Measurements from ENCODE around the gene SMARCC1. TPM values are rescaled to one million over a fixed set of nuclear protein-coding genes. Genes with fewer than 3 reads are reported as not detected.
"Not testable (repeated sequence)": the region's sequence is repeated elsewhere in the genome, so short reads cannot be mapped to it uniquely, and the experiment has no call there.

SMARCC1 gene
- total RNA-seq, 2 experiments from 2014 or later, result 96.4 to 109 TPM

DNA sequence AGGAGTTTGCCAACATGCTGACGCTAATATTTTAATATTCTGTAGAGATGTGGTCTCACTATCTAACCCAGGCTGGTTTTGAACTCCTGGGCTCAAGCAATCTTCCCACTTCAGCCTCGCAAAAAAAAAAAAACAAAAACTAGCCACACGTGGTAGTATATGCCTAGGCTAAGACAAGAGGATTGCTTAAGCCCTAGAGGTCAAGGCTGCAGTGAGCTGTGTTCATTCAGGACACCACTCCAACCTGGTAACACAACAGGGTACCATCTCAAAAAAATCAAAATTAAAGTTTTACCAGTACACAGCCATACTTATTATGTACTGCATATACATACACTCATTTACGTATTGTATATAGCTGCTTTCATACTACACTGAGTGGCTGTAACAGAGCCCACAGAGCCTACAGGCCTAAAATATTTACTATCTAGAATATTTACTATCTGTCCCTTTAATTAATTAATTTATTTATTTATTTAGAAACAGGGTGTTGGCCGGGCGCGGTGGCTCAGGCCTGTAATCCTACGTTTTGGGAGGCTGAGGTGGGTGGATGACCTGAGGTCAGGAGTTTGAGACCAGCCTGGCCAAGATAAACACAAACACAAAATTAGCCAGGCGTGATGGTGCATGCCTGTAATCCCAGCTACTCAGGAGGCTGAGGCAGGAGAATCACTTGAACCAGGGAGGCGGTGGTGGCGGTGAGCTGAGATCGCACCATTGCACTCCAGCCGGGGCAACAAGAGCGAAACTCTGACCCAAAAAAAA is 23.2 kb downstream of the SMARCC1 start:
- Mint-ChIP-seq H3K4me1 (peaks cover 11% of the 10 kb centered on the region), H3K9me3 (no peaks in the 10 kb centered on the region), H3K27me3 (no peaks in the 10 kb centered on the region), H3K36me3 (ENCODE audit: low read depth) (peaks cover 13% of the 10 kb centered on the region), H3K27ac (no peak overlapping the region), H3K4me3 (no peak overlapping the region)
- CTCF ChIA-PET, result no interaction called here
- DNase-seq, result no peak
- POLR2A ChIA-PET, result interaction anchor here (0.6 kb wide), 1 partner anchor 24 kb away, joined by 3 read pairs; no protein-coding TSS in a partner anchor

DNA sequence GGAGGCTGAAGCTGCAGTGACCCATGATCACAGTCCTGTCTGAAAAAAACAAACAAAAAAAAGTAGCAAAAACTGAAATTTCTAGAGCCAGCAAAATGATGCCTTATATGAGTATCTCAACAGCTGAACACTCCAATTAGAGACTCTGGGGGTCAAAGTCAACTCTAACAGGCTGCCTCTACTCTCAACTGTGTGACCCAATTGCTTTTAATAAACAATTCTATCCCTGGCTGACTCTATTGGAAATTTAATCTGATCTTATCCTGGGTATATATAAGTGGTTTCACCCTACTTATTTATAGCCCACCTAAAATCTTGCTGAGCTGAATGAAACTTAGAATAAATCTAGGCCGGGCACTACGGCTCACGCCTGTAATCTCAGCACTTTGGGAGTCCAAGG is 29.0 kb downstream of the SMARCC1 start:
- H3K4me3 Mint-ChIP-seq, result no peak overlapping the region
- no peaks in the 10 kb centered on the region for H3K9me3 Mint-ChIP-seq
- peaks cover 12% of the 10 kb centered on the region for H3K36me3 Mint-ChIP-seq (ENCODE audit: low read depth)
- peaks cover 2% of the 10 kb centered on the region for H3K4me1 Mint-ChIP-seq
- ChIA-PET POLR2A (no interaction called here), CTCF (no interaction called here)
- H3K27ac Mint-ChIP-seq, result no peak overlapping the region
- H3K27me3 Mint-ChIP-seq, result no peaks in the 10 kb centered on the region
- no peak for DNase-seq

GRCh38 chr3:47750811-47751354 is 30.8 kb downstream of the SMARCC1 start:
- H3K4me3 Mint-ChIP-seq; H3K27ac Mint-ChIP-seq; H3K27me3 Mint-ChIP-seq; POLR2A ChIA-PET; DNase-seq; H3K36me3 Mint-ChIP-seq (ENCODE audit: low read depth); H3K9me3 Mint-ChIP-seq; H3K4me1 Mint-ChIP-seq: not testable (repeated sequence)
- CTCF ChIA-PET, result interaction anchor here (0.6 kb wide), 2 partner anchors 75 to 887 kb away, joined by 3 read pairs; no protein-coding TSS in a partner anchor

DNA sequence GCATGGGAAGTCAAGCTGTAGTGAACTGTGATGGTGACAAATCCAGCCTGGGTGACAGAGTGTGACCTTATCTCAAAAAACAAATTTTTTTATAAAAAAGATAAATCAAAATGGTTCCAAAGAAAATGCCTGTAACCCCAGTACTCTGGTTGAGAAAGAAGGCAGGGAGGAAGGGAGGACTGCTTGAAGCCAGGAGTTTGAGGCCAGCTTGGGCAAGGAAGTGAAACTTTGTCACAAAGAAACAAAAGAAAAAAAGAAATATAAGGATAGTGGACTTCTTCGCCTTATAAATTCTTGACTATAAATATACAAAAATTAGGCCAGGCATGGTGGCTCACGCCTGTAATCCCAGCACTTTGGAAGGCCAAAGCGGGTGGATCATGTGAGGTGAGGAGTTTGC is 34.1 kb downstream of the SMARCC1 start:
- Mint-ChIP-seq H3K27me3 (no peaks in the 10 kb centered on the region), H3K36me3 (ENCODE audit: low read depth) (peaks cover 13% of the 10 kb centered on the region), H3K9me3 (no peaks in the 10 kb centered on the region), H3K4me3 (no peak overlapping the region), H3K27ac (no peak overlapping the region), H3K4me1 (peaks cover 4% of the 10 kb centered on the region)
- ChIA-PET POLR2A (no interaction called here), CTCF (interaction anchor here (1.2 kb wide), 1 partner anchor 13 kb away, joined by 4 read pairs; no protein-coding TSS in a partner anchor)
- DNase-seq, result no peak

DNA sequence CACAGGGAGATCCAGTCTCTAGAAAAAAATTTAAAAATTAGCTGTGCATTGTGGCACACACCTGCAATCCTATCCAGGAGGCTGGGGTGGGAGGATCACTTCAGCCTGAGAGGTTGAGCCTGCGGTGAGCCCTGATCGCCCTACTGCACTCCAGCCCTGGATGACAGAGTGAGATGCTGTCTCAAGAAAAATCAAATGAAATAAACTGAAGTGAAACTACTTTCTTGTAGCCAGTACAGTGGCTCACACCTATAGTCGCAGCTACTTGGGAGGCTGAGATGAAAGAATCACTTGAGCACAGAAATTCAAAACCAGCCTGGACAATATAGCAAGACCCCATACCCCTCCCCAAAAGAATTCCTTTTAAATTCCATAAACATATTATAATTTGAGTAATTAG is 35.4 kb downstream of the SMARCC1 start:
- Mint-ChIP-seq H3K4me1 (peaks cover 7% of the 10 kb centered on the region), H3K27me3 (no peaks in the 10 kb centered on the region), H3K4me3 (no peak overlapping the region), H3K27ac (no peak overlapping the region), H3K36me3 (ENCODE audit: low read depth) (peaks cover 16% of the 10 kb centered on the region), H3K9me3 (no peaks in the 10 kb centered on the region)
- CTCF ChIA-PET, result interaction anchor here (0.6 to 1.2 kb wide), 2 partner anchors 14 to 20 kb away, joined by 4 read pairs; no protein-coding TSS in a partner anchor
- POLR2A ChIA-PET, result no interaction called here
- no peak for DNase-seq

DNA sequence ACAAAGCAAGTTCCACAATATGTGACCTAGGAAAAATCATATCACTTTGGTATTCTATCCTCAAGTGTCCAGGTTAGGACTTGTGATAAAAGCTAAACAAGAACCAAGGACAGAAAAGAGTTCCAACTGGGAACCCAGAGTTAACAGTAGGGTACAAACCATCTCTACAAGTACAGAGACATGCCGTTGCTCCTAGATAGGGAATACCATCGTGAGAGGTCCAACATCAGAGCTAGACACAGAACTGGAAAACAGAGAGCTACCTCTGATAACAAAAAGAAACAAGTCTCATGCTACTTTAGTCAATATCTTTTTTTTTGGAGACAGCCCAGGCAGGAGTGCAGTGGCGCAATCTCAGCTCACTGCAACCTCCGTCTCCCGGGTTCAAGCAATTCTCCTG is 37.8 kb downstream of the SMARCC1 start:
- ChIA-PET POLR2A (no interaction called here), CTCF (interaction anchor here (0.5 to 1.3 kb wide), 4 partner anchors 28 to 1543 kb away, joined by 3 to 4 read pairs (median 3); no protein-coding TSS in a partner anchor)
- Mint-ChIP-seq H3K9me3 (no peaks in the 10 kb centered on the region), H3K36me3 (ENCODE audit: low read depth) (peaks cover 14% of the 10 kb centered on the region), H3K27me3 (no peaks in the 10 kb centered on the region), H3K27ac (no peak overlapping the region), H3K4me3 (no peak overlapping the region), H3K4me1 (peaks cover 12% of the 10 kb centered on the region)
- DNase-seq, result no peak

- CTCF ChIA-PET, result interaction anchor here (0.5 to 1.7 kb wide), 5 partner anchors 27 to 1542 kb away, joined by 3 to 4 read pairs (median 3); no protein-coding TSS in a partner anchor
- H3K4me1 Mint-ChIP-seq, result peaks cover 13% of the 10 kb centered on the region
- H3K27ac Mint-ChIP-seq, H3K27me3 Mint-ChIP-seq, H3K4me3 Mint-ChIP-seq, H3K9me3 Mint-ChIP-seq, POLR2A ChIA-PET, DNase-seq: not testable (repeated sequence)
- H3K36me3 Mint-ChIP-seq (ENCODE audit: low read depth), result peaks cover 14% of the 10 kb centered on the region
These were observed 38.3 kb downstream of the SMARCC1 start for GRCh38 chr3:47743352-47743751.

GRCh38 chr3:47741925-47742324 is 39.8 kb downstream of the SMARCC1 start:
- no peak for DNase-seq
- Mint-ChIP-seq H3K36me3 (ENCODE audit: low read depth) (peaks cover 18% of the 10 kb centered on the region), H3K9me3 (no peaks in the 10 kb centered on the region), H3K4me1 (peaks cover 13% of the 10 kb centered on the region), H3K27ac (no peak overlapping the region), H3K4me3 (no peak overlapping the region), H3K27me3 (no peaks in the 10 kb centered on the region)
- ChIA-PET POLR2A (no interaction called here), CTCF (interaction anchor here (1.7 kb wide), 1 partner anchor 84 kb away, joined by 4 read pairs; no protein-coding TSS in a partner anchor)

- H3K27me3 Mint-ChIP-seq, result no peaks in the 10 kb centered on the region
- POLR2A ChIA-PET, result no interaction called here
- no peak overlapping the region for H3K4me3 Mint-ChIP-seq
- no peak for DNase-seq
- no peaks in the 10 kb centered on the region for H3K9me3 Mint-ChIP-seq
- peaks cover 52% of the 10 kb centered on the region for H3K36me3 Mint-ChIP-seq (ENCODE audit: low read depth)
- H3K27ac Mint-ChIP-seq, result no peak overlapping the region
- H3K4me1 Mint-ChIP-seq, result peaks cover 7% of the 10 kb centered on the region
- CTCF ChIA-PET, result interaction anchor here (0.6 kb wide), 1 partner anchor 415 kb away, joined by 4 read pairs; no protein-coding TSS in a partner anchor
These were observed 49.5 kb downstream of the SMARCC1 start for GRCh38 chr3:47732143-47732542.

DNA sequence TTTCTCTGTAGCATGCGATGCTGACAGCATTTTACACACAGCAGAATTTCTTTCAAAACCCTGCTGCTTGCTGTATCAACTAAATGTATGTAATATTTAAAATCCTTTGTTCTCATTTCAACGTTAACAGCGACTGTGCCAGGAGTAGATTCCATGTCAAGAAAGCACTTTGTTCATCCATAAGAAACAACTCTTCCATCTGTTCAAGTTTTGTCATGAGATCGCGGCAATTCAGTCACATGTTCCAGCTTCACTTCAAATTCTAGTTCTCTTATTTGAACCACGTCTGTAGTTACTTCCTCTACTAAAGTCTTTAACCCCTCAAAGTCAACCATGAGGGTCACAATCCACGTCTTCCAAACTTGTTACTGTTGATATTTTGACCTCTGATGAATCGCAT is 50.6 kb downstream of the SMARCC1 start:
- ChIA-PET POLR2A (no interaction called here), CTCF (interaction anchor here (0.5 kb wide), 1 partner anchor 135 kb away, joined by 6 read pairs; no protein-coding TSS in a partner anchor)
- H3K9me3 Mint-ChIP-seq, result no peaks in the 10 kb centered on the region
- no peak overlapping the region for H3K4me3 Mint-ChIP-seq
- peaks cover 7% of the 10 kb centered on the region for H3K4me1 Mint-ChIP-seq
- no peak overlapping the region for H3K27ac Mint-ChIP-seq
- no peak for DNase-seq
- H3K27me3 Mint-ChIP-seq, result no peaks in the 10 kb centered on the region
- H3K36me3 Mint-ChIP-seq (ENCODE audit: low read depth), result peaks cover 56% of the 10 kb centered on the region

GRCh38 chr3:47722859-47723258 is 58.8 kb downstream of the SMARCC1 start:
- CTCF ChIA-PET, result no interaction called here
- DNase-seq, result no peak
- Mint-ChIP-seq H3K4me3 (no peak overlapping the region), H3K27me3 (no peaks in the 10 kb centered on the region), H3K36me3 (ENCODE audit: low read depth) (peaks cover 19% of the 10 kb centered on the region), H3K9me3 (no peaks in the 10 kb centered on the region), H3K4me1 (peaks cover 2% of the 10 kb centered on the region), H3K27ac (no peak overlapping the region)
- POLR2A ChIA-PET, result no interaction called here

GRCh38 chr3:47717448-47717847 is 64.2 kb downstream of the SMARCC1 start:
- H3K27ac Mint-ChIP-seq, DNase-seq, H3K4me1 Mint-ChIP-seq, H3K9me3 Mint-ChIP-seq, H3K4me3 Mint-ChIP-seq, H3K27me3 Mint-ChIP-seq, POLR2A ChIA-PET, CTCF ChIA-PET: not testable (repeated sequence)
- H3K36me3 Mint-ChIP-seq (ENCODE audit: low read depth), result peaks cover 28% of the 10 kb centered on the region

DNA sequence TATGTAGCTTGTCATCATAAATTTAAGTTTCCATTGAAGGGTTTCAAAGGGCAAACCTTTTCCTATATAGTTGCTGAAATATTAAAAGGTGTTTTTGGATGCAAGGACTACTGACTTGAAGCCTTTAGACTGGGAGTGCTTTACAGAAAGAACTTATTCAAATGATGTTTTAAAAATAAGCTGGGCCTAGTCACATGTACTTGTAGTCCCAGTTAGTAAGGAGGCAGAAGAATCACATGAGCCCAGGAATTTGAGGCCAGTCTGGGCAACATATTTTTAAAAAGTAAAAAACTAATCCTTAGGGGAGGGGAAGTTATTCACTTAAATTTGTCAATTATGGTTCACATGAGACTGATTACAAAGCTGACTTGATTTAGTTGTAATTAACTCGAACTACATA is 65.0 kb downstream of the SMARCC1 start:
- POLR2A ChIA-PET, result no interaction called here
- peaks cover 5% of the 10 kb centered on the region for H3K4me1 Mint-ChIP-seq

More for the DNA sequence above, 65.0 kb downstream of the SMARCC1 start:
- DNase-seq, result no peak
- Mint-ChIP-seq H3K36me3 (ENCODE audit: low read depth) (peaks cover 31% of the 10 kb centered on the region), H3K27ac (no peak overlapping the region), H3K4me3 (no peak overlapping the region), H3K9me3 (no peaks in the 10 kb centered on the region), H3K27me3 (no peaks in the 10 kb centered on the region)
- CTCF ChIA-PET, result interaction anchor here (0.6 to 1.8 kb wide), 3 partner anchors 9 to 27 kb away, joined by 3 to 4 read pairs (median 4); no protein-coding TSS in a partner anchor
